IMR-90 (cell line): ENCODE results near the gene SCYL3. TPM values are rescaled to one million over a fixed set of nuclear protein-coding genes. Genes with fewer than 3 reads are reported as not detected.
"Not testable (repeated sequence)": the region's sequence is repeated elsewhere in the genome, so short reads cannot be mapped to it uniquely, and the experiment has no call there.

Experiments used
- ATAC-seq: fragments of 200-7000 bp; cut with Tn5 transposase; 2 replicates; pipeline ENCODE4 v1.9.1; 2020; ENCODE audit warnings: low read depth, mild to moderate bottlenecking, moderate library complexity
- BruUV-seq: library from RNA; stranded (reverse); fragments of 400-500 nt; replicated peaks from 2 replicates; lab custom pipeline; 2021; lab: Mats Ljungman, UMichigan
- CTCF ChIA-PET: fragments of 300-600 bp; formaldehyde crosslinking; extraction: SDS; loops from one replicate; lab custom pipeline; 2021; ENCODE audit warnings: antibody characterized with exemption; lab: Yijun Ruan, JAX
- POLR2A ChIA-PET: fragments of 300-600 bp; sonication (Branson Sonifier 250); formaldehyde crosslinking; loops from one replicate; lab custom pipeline; 2022; ENCODE audit warnings: antibody characterized with exemption; ENCODE audit not compliant: unreplicated experiment; lab: Charles Lee
- DNase-seq: peaks from one replicate; pipeline ENCODE4 v3.0.0; 2013
- H2AFZ ChIP-seq: replicated peaks from 2 replicates; pipeline ENCODE3; 2013; ENCODE audit warnings: low read length, mild to moderate bottlenecking; ENCODE audit not compliant: poor library complexity
- H2AK5ac ChIP-seq: 2 replicates; pipeline ENCODE4 v1.6.1; 2013; ENCODE audit warnings: low read depth, low read length, inconsistent platforms
- H2AK9ac ChIP-seq: replicated peaks from 2 replicates; pipeline ENCODE3; 2013; ENCODE audit warnings: mild to moderate bottlenecking, low read depth, low read length, moderate library complexity; ENCODE audit not compliant: poor library complexity
- H2BK120ac ChIP-seq: 2 replicates; pipeline ENCODE4 v1.6.1; 2013; ENCODE audit warnings: low read depth, low read length, inconsistent platforms
- H2BK15ac ChIP-seq: 3 replicates; pipeline ENCODE4 v1.6.1; 2013; ENCODE audit warnings: low read depth, low read length, inconsistent platforms
- H2BK20ac ChIP-seq: 2 replicates; pipeline ENCODE4 v1.6.1; 2013; ENCODE audit warnings: low read depth, mild to moderate bottlenecking, inconsistent platforms, low read length, moderate library complexity
- H2BK5ac ChIP-seq: 2 replicates; pipeline ENCODE4 v1.6.1; 2013; ENCODE audit warnings: mild to moderate bottlenecking, low read depth, low read length, inconsistent platforms; ENCODE audit not compliant: poor library complexity, severe bottlenecking
- H3K14ac ChIP-seq: replicated peaks from 2 replicates; pipeline ENCODE4 v1.6.1; 2013; ENCODE audit warnings: low read depth, low read length, inconsistent platforms
- H3K18ac ChIP-seq: 2 replicates; pipeline ENCODE4 v1.6.1; 2013; ENCODE audit warnings: low read depth, low read length, control low read depth
- H3K23ac ChIP-seq: 2 replicates; pipeline ENCODE4 v1.6.1; 2013; ENCODE audit warnings: low read depth, low read length, inconsistent platforms
- H3K27ac ChIP-seq: 2 replicates; pipeline ENCODE4 v1.5.1; 2013; ENCODE audit warnings: mild to moderate bottlenecking, control low read depth, low read length; ENCODE audit not compliant: insufficient read depth
- H3K27me3 ChIP-seq: 2 replicates; pipeline ENCODE4 v1.6.1; 2013; ENCODE audit warnings: low read length; ENCODE audit not compliant: control insufficient read depth, insufficient read depth
- H3K36me3 ChIP-seq: 2 replicates; pipeline ENCODE4 v1.6.1; 2013; ENCODE audit warnings: low read length, mixed read lengths; ENCODE audit not compliant: control insufficient read depth, insufficient read depth
- H3K4ac ChIP-seq: 2 replicates; pipeline ENCODE4 v1.6.1; 2013; ENCODE audit warnings: low read depth, low read length, inconsistent platforms
- H3K4me1 ChIP-seq: 2 replicates; pipeline ENCODE4 v1.6.1; 2013; ENCODE audit warnings: low read length, mixed read lengths; ENCODE audit not compliant: control insufficient read depth, insufficient read depth
- H3K4me2 ChIP-seq: 2 replicates; pipeline ENCODE4 v1.6.1; 2013; ENCODE audit warnings: low read depth, mild to moderate bottlenecking, control low read depth, low read length, moderate library complexity
- H3K4me3 ChIP-seq: 2 replicates; pipeline ENCODE4 v1.5.1; 2013; ENCODE audit warnings: low read depth, mild to moderate bottlenecking, control low read depth, low read length, moderate library complexity; ENCODE audit not compliant: insufficient read depth
- H3K56ac ChIP-seq: 2 replicates; pipeline ENCODE4 v1.6.1; 2013; ENCODE audit warnings: low read length, inconsistent platforms; ENCODE audit not compliant: insufficient read depth; ENCODE audit errors: extremely low read depth
- H3K79me1 ChIP-seq, 2 experiments: 2 replicates each; pipeline ENCODE4 v1.6.1; 2013; ENCODE audit warnings: low read length in 2 of 2, inconsistent platforms in 1 of 2, low read depth in 1 of 2
- H3K9ac ChIP-seq: 2 replicates; pipeline ENCODE4 v1.6.1; 2013; ENCODE audit warnings: low read depth, low read length, control low read depth
- H3K9me1 ChIP-seq: 2 replicates; pipeline ENCODE4 v1.6.1; 2013; ENCODE audit warnings: low read length, inconsistent platforms; ENCODE audit not compliant: insufficient read depth
- H3K9me3 ChIP-seq: 2 replicates; pipeline ENCODE4 v1.6.1; 2013; ENCODE audit warnings: low read length; ENCODE audit not compliant: control insufficient read depth, insufficient read depth
- H4K20me1 ChIP-seq: 2 replicates; pipeline ENCODE4 v1.6.1; 2013; ENCODE audit warnings: low read length, inconsistent platforms; ENCODE audit not compliant: insufficient read depth
- H4K5ac ChIP-seq: 2 replicates; pipeline ENCODE4 v1.6.1; 2013; ENCODE audit warnings: mild to moderate bottlenecking, low read depth, low read length, control low read depth
- H4K8ac ChIP-seq, 2 experiments: 2 replicates each; pipeline ENCODE4 v1.6.1; 2013; ENCODE audit warnings: low read depth in 2 of 2, low read length in 2 of 2, control low read depth in 1 of 2, inconsistent platforms in 1 of 2
- H4K91ac ChIP-seq: 2 replicates; pipeline ENCODE4 v1.6.1; 2013; ENCODE audit warnings: low read depth, low read length, inconsistent platforms; ENCODE audit not compliant: insufficient read depth
- FOS ChIP-seq: fragments of 150-350 bp; IDR thresholded peaks from 2 replicates; pipeline ENCODE4 v1.6.1; 2016; ENCODE audit warnings: low read depth, low read length
- MAFK ChIP-seq: IDR thresholded peaks from 2 replicates; pipeline ENCODE4 v1.6.1; 2012; ENCODE audit warnings: low read depth, low read length, improper control_type of control experiment
- MAZ ChIP-seq: IDR thresholded peaks from 2 replicates; pipeline ENCODE4 v1.6.1; 2012; ENCODE audit warnings: low read depth, mild to moderate bottlenecking, low read length, improper control_type of control experiment, moderate library complexity, borderline replicate concordance
- NFE2L2 ChIP-seq: fragments of 150-350 bp; IDR thresholded peaks from 2 replicates; pipeline ENCODE4 v1.6.1; 2016; ENCODE audit warnings: low read depth, mild to moderate bottlenecking, low read length
- WGBS, 2 experiments: methylation state at CpG; one replicate each; pipeline versions ENCODE4 v1.1.5 to v1.1.7; 2013; ENCODE audit warnings: missing lambda C conversion rate in 2 of 2; ENCODE audit not compliant: insufficient read length in 1 of 2; ENCODE audit errors: extremely low coverage in 2 of 2; 5-methylcytosine and 5-hydroxymethylcytosine counted together
- dilution Hi-C: fragments of 300-500 bp; cut with HindIII; formaldehyde crosslinking; loops from one replicate; pipeline ENCODE4 v1.14.3; 2018; ENCODE audit warnings: low sequenced_read_pairs; ENCODE audit not compliant: unreplicated experiment
- in situ Hi-C: fragments of 300-500 bp; cut with MboI; formaldehyde crosslinking; loops from 3 replicates; pipeline ENCODE4 v1.14.3; 2019; ENCODE audit warnings: low sequenced_read_pairs, inconsistent platforms, mixed read lengths
- intact Hi-C: fragments of 100-400 bp; cut with micrococcal nuclease; formaldehyde crosslinking; loops from 2 replicates; pipeline ENCODE4 v1.10.0; 2022
- polyA plus RNA-seq, 3 experiments: library from polyadenylated mRNA; depleted of rRNA; stranded (reverse); fragments of >200 nt; gene quantifications; 2 replicates each; pipeline ENCODE4 v1.2.3, GENCODE V29; 2012; ENCODE audit warnings: low replicate concordance in 1 of 3
- total RNA-seq: library from RNA; depleted of rRNA; stranded (reverse); fragments of >200 nt; gene quantifications from 2 replicates; pipeline ENCODE4 v1.2.3, GENCODE V29; 2012

SCYL3 gene
- total and polyA plus RNA-seq, 2 of the 4 experiments (the other 2 are of a cell fraction), result 3.9 to 8.4 TPM

- in situ Hi-C loops (no loop called here), dilution Hi-C loops (no loop called here), intact Hi-C loops (no loop called here)
- no peak overlapping the region for H3K4me2 ChIP-seq
- peak overlapping the region; percentile 29; the same call in 1 of the 2 replicates for H3K4ac ChIP-seq
- no peak overlapping the region; the same call in 1 of the 2 replicates for H3K56ac ChIP-seq
- H2AFZ ChIP-seq, result peak overlapping the region; percentile 16
- DNase-seq (no peak), ATAC-seq (no peak)
- ChIA-PET CTCF (no interaction called here), POLR2A (no interaction called here)
- no peak overlapping the region for H3K14ac ChIP-seq
- H2BK5ac ChIP-seq, result no peak overlapping the region
- H3K18ac ChIP-seq, result no peak overlapping the region
- no peak overlapping the region for H3K23ac ChIP-seq
- H2AK5ac ChIP-seq, result no peak overlapping the region
- H3K9me3 ChIP-seq, result no peaks in the 10 kb centered on the region
- H3K27me3 ChIP-seq, result no peaks in the 10 kb centered on the region
- no CpG with 5 or more reads among the region's 2 CpGs for WGBS, 2 experiments
- H3K4me1 ChIP-seq, result peaks cover 4% of the 10 kb centered on the region
- H2BK120ac ChIP-seq, result no peak overlapping the region
- TF ChIP-seq FOS (no peak), MAZ (no peak), NFE2L2 (no peak), MAFK (no peak)
- no peak overlapping the region for H2BK15ac ChIP-seq
- H4K8ac ChIP-seq, result 0 out of 4 replicates have a peak overlapping the region, but pooled peaks of 1 of the 2 experiments have one; percentile 18
- peaks cover 0 to 4% of the 10 kb centered on the region in 2 experiments; a peak in 1 of 4 replicates for H3K79me1 ChIP-seq
- H3K4me3 ChIP-seq, result no peak overlapping the region
- BruUV-seq, result no TSS peak
- H3K27ac ChIP-seq, result no peak overlapping the region
- no peak overlapping the region for H4K5ac ChIP-seq
- H4K20me1 ChIP-seq, result no peaks in the 10 kb centered on the region
- peaks cover 6% of the 10 kb centered on the region for H3K9me1 ChIP-seq
- no peak overlapping the region for H3K9ac ChIP-seq
- no peak overlapping the region for H4K91ac ChIP-seq
- no peak overlapping the region for H2AK9ac ChIP-seq
- no peak overlapping the region for H2BK20ac ChIP-seq
- H3K36me3 ChIP-seq, result peaks cover 38% of the 10 kb centered on the region
Measured at GRCh38 chr1:169866577-169866976, 27.1 kb downstream of the SCYL3 start.

GRCh38 chr1:169864531-169864930 lies 29.2 kb downstream of the SCYL3 start:
- H3K4ac ChIP-seq, POLR2A ChIA-PET, H2BK20ac ChIP-seq, H4K8ac ChIP-seq, H3K27me3 ChIP-seq, H3K4me2 ChIP-seq, dilution Hi-C loops, H3K14ac ChIP-seq, H2BK15ac ChIP-seq, H4K20me1 ChIP-seq, H3K27ac ChIP-seq, ATAC-seq, H3K9me3 ChIP-seq, H2AFZ ChIP-seq, in situ Hi-C loops, H3K56ac ChIP-seq, H3K79me1 ChIP-seq, H3K4me3 ChIP-seq, H3K23ac ChIP-seq, H4K5ac ChIP-seq, H2AK9ac ChIP-seq, DNase-seq, H2BK5ac ChIP-seq, H3K4me1 ChIP-seq, BruUV-seq, H4K91ac ChIP-seq, H3K9ac ChIP-seq, H3K18ac ChIP-seq, H2AK5ac ChIP-seq, intact Hi-C loops, CTCF ChIA-PET, H2BK120ac ChIP-seq, H3K9me1 ChIP-seq: not testable (repeated sequence)
- H3K36me3 ChIP-seq, result peaks cover 48% of the 10 kb centered on the region
- WGBS, 2 experiments, result 83% methylated on average over 1 of the region's 10 CpGs; no CpG with 5 or more reads in 1 of the 2 experiments
